Caco-2 (cell line): ENCODE measurements around the gene HS3ST3B1. TPM values are rescaled to one million over a fixed set of nuclear protein-coding genes. Genes with fewer than 3 reads are reported as not detected.

Source experiments
- BruUV-seq: library from RNA; stranded (reverse); fragments of 400-500 nt; replicated peaks from 2 replicates; lab custom pipeline; 2021; lab: Mats Ljungman, UMichigan
- CTCF ChIA-PET: fragments of 300-600 bp; sonication (Branson Sonifier 250); formaldehyde crosslinking; loops from one replicate; lab custom pipeline; 2022; ENCODE audit warnings: antibody characterized with exemption; lab: Charles Lee
- POLR2A ChIA-PET: fragments of 300-600 bp; sonication (Branson Sonifier 250); formaldehyde crosslinking; loops from one replicate; lab custom pipeline; 2022; ENCODE audit warnings: antibody characterized with exemption; lab: Charles Lee
- DNase-seq, 2 experiments: peaks; one replicate each; pipeline versions ENCODE4 v3.0.0 to v3.0.0-alpha.2; 2020 to 2022
- H3K27me3 ChIP-seq: replicated peaks from 2 replicates; pipeline ENCODE4 v1.6.0; 2011; ENCODE audit warnings: low read length; ENCODE audit not compliant: control insufficient read depth, insufficient read depth
- H3K36me3 ChIP-seq: 2 replicates; pipeline ENCODE4 v1.5.1; 2011; ENCODE audit warnings: low read length; ENCODE audit not compliant: control insufficient read depth, insufficient read depth
- H3K4me1 ChIP-seq: fragments of 250-450 bp; sonication (Bioruptor Pico); 2 replicates; pipeline ENCODE4 v1.5.1; 2020; ENCODE audit warnings: mild to moderate bottlenecking
- H3K4me3 ChIP-seq: 2 replicates; pipeline ENCODE4 v1.5.1; 2011; ENCODE audit warnings: low read depth, mild to moderate bottlenecking, control low read depth, low read length
- H3K9me3 ChIP-seq: fragments of 250-450 bp; sonication (Bioruptor Pico); 2 replicates; pipeline ENCODE4 v1.5.1; 2020; ENCODE audit warnings: mild to moderate bottlenecking, moderate library complexity
- H3K27ac Mint-ChIP-seq: one replicate; pipeline ENCODE4 v1.8.0; 2022; ENCODE audit warnings: mixed read lengths; ENCODE audit not compliant: unreplicated experiment
- H3K27me3 Mint-ChIP-seq: one replicate; pipeline ENCODE4 v1.8.0; 2022; ENCODE audit warnings: mixed read lengths; ENCODE audit not compliant: insufficient read depth, unreplicated experiment
- H3K36me3 Mint-ChIP-seq: one replicate; pipeline ENCODE4 v1.8.0; 2022; ENCODE audit warnings: mild to moderate bottlenecking, mixed read lengths; ENCODE audit not compliant: insufficient read depth, unreplicated experiment
- H3K4me1 Mint-ChIP-seq: one replicate; pipeline ENCODE4 v1.8.0; 2022; ENCODE audit warnings: low read depth, mixed read lengths; ENCODE audit not compliant: unreplicated experiment
- H3K4me3 Mint-ChIP-seq: one replicate; pipeline ENCODE4 v1.8.0; 2022; ENCODE audit warnings: mild to moderate bottlenecking, moderate library complexity, mixed read lengths; ENCODE audit not compliant: unreplicated experiment
- H3K9me3 Mint-ChIP-seq: one replicate; pipeline ENCODE4 v1.8.0; 2022; ENCODE audit warnings: mixed read lengths; ENCODE audit not compliant: unreplicated experiment
- CTCF ChIP-seq, 2 experiments: fragments of 200-600 bp in 1 of 2; IDR thresholded peaks; 1 replicate in 1 of 2; 2 replicates in 1 of 2; pipeline versions ENCODE4 v1.5.1 to v1.8.0; 2011 to 2022; ENCODE audit warnings: antibody characterized with exemption in 1 of 2, control low read depth in 1 of 2, inconsistent platforms in 1 of 2, low read depth in 1 of 2, low read length in 1 of 2, mild to moderate bottlenecking in 1 of 2, moderate library complexity in 1 of 2; ENCODE audit not compliant: insufficient read depth in 1 of 2, severe bottlenecking in 1 of 2, unreplicated experiment in 1 of 2
- intact Hi-C: fragments of 100-400 bp; cut with micrococcal nuclease; formaldehyde crosslinking; loops from one replicate; pipeline ENCODE4 v1.10.0; 2022; ENCODE audit not compliant: unreplicated experiment
- total RNA-seq: library from RNA; stranded (reverse); gene quantifications from 2 replicates; pipeline ENCODE4 v1.2.3, GENCODE V29; 2022

The HS3ST3B1 gene
- total RNA-seq, 1 experiment from 2014 or later, result 1.9 TPM

- Mint-ChIP-seq H3K36me3 (no peaks in the 10 kb centered on the region), H3K4me3 (no peak overlapping the region), H3K4me1 (no peaks in the 10 kb centered on the region), H3K9me3 (no peaks in the 10 kb centered on the region), H3K27me3 (no peaks in the 10 kb centered on the region), H3K27ac (no peak overlapping the region)
- no peaks in the 10 kb centered on the region for H3K4me1 ChIP-seq
- H3K9me3 ChIP-seq, result no peaks in the 10 kb centered on the region
- TF ChIP-seq CTCF (IDR thresholded peaks at IDR 0.05; ENCODE audit: insufficient read depth in 1 of 2, low read depth in 1 of 2, low read length in 1 of 2, severe bottlenecking in 1 of 2, unreplicated experiment in 1 of 2), result no peak
- ChIA-PET POLR2A (no interaction called here), CTCF (no interaction called here)
- no peaks in the 10 kb centered on the region for H3K27me3 ChIP-seq
- no TSS peak for BruUV-seq
- no peaks in the 10 kb centered on the region for H3K36me3 ChIP-seq
- intact Hi-C loops, result no loop called here
- no peak for DNase-seq
- H3K4me3 ChIP-seq, result no peak overlapping the region
Measured at GRCh38 chr17:14317383-14317782, 16.5 kb downstream of the HS3ST3B1 start.

GRCh38 chr17:14318109-14318917 lies 17.4 kb downstream of the HS3ST3B1 start:
- Mint-ChIP-seq H3K27me3 (no peaks in the 10 kb centered on the region), H3K4me1 (no peaks in the 10 kb centered on the region), H3K9me3 (no peaks in the 10 kb centered on the region), H3K36me3 (no peaks in the 10 kb centered on the region), H3K27ac (no peak overlapping the region), H3K4me3 (no peak overlapping the region)
- TF ChIP-seq CTCF (IDR thresholded peaks at IDR 0.05; ENCODE audit: insufficient read depth in 1 of 2, low read depth in 1 of 2, low read length in 1 of 2, severe bottlenecking in 1 of 2, unreplicated experiment in 1 of 2), result no peak
- no TSS peak for BruUV-seq
- intact Hi-C loops, result no loop called here
- no peaks in the 10 kb centered on the region for H3K27me3 ChIP-seq
- DNase-seq, result no peak
- no peak overlapping the region for H3K4me3 ChIP-seq
- ChIA-PET CTCF (interaction anchor here (0.6 kb wide), 1 partner anchor 66 kb away, joined by 3 read pairs; no protein-coding TSS in a partner anchor), POLR2A (no interaction called here)
- H3K4me1 ChIP-seq, result no peaks in the 10 kb centered on the region
- H3K36me3 ChIP-seq, result no peaks in the 10 kb centered on the region
- no peaks in the 10 kb centered on the region for H3K9me3 ChIP-seq

GRCh38 chr17:14318918-14319205 lies 18.0 kb downstream of the HS3ST3B1 start:
- H3K4me3 Mint-ChIP-seq, result no peak overlapping the region
- H3K27me3 Mint-ChIP-seq, result no peaks in the 10 kb centered on the region
- Histone ChIP-seq H3K27me3 (no peaks in the 10 kb centered on the region), H3K9me3 (no peaks in the 10 kb centered on the region), H3K4me1 (no peaks in the 10 kb centered on the region), H3K4me3 (no peak overlapping the region), H3K36me3 (no peaks in the 10 kb centered on the region)
- CTCF ChIA-PET, result no interaction called here
- BruUV-seq, result no TSS peak
- H3K4me1 Mint-ChIP-seq, result no peaks in the 10 kb centered on the region
- TF ChIP-seq CTCF (IDR thresholded peaks at IDR 0.05; ENCODE audit: insufficient read depth in 1 of 2, low read depth in 1 of 2, low read length in 1 of 2, severe bottlenecking in 1 of 2, unreplicated experiment in 1 of 2), result no peak
- intact Hi-C loops, result no loop called here
- no peaks in the 10 kb centered on the region for H3K9me3 Mint-ChIP-seq
- DNase-seq, result no peak
- no peaks in the 10 kb centered on the region for H3K36me3 Mint-ChIP-seq
- H3K27ac Mint-ChIP-seq, result no peak overlapping the region
- POLR2A ChIA-PET, result no interaction called here
